H1 (cell line): ENCODE measurements around the gene CCDC127. TPM values are rescaled to one million over a fixed set of nuclear protein-coding genes. Genes with fewer than 3 reads are reported as not detected.

Experiments
- CTCF ChIA-PET: fragments of 300-600 bp; sonication (Branson Sonifier 250); formaldehyde crosslinking; loops from one replicate; lab custom pipeline; 2021; ENCODE audit not compliant: partially characterized antibody; lab: Charles Lee
- POLR2A ChIA-PET: fragments of 300-600 bp; sonication (Branson Sonifier 250); formaldehyde crosslinking; loops from one replicate; lab custom pipeline; 2021; ENCODE audit warnings: inconsistent platforms; ENCODE audit not compliant: partially characterized antibody; lab: Charles Lee
- DNase-seq, 2 experiments: peaks; one replicate each; pipeline versions ENCODE4 v3.0.0 to v3.0.0-alpha.2; 2010 to 2022; ENCODE audit warnings: low spot score in 2 of 2, low read depth in 1 of 2, mixed read lengths in 1 of 2
- FAIRE-seq: peaks from 2 replicates; lab custom pipeline; 2011; peaks lifted over from hg19 to GRCh38; lab: Jason Lieb, UNC
- H2AFZ ChIP-seq: 2 replicates; pipeline ENCODE4 v1.8.1; 2012; ENCODE audit warnings: low read length, inconsistent platforms
- H2AK5ac ChIP-seq: 2 replicates; pipeline ENCODE4 v1.6.1; 2013; ENCODE audit warnings: low read depth, low read length
- H2BK120ac ChIP-seq: replicated peaks from 2 replicates; pipeline ENCODE3; 2013; ENCODE audit warnings: low read depth, low read length, inconsistent platforms
- H2BK12ac ChIP-seq: 2 replicates; pipeline ENCODE4 v1.6.1; 2013; ENCODE audit warnings: low read depth, low read length
- H2BK15ac ChIP-seq: 2 replicates; pipeline ENCODE4 v1.6.1; 2013; ENCODE audit warnings: low read length
- H2BK20ac ChIP-seq: 2 replicates; pipeline ENCODE4 v1.6.1; 2013; ENCODE audit warnings: low read length
- H2BK5ac ChIP-seq: 2 replicates; pipeline ENCODE4 v1.6.1; 2013; ENCODE audit warnings: low read depth, low read length
- H3K14ac ChIP-seq: 2 replicates; pipeline ENCODE4 v1.6.1; 2013; ENCODE audit warnings: inconsistent platforms; ENCODE audit not compliant: insufficient read length
- H3K18ac ChIP-seq: 2 replicates; pipeline ENCODE4 v1.6.1; 2013; ENCODE audit warnings: low read length; ENCODE audit errors: extremely low read depth
- H3K23ac ChIP-seq: 2 replicates; pipeline ENCODE4 v1.6.1; 2013; ENCODE audit warnings: inconsistent platforms; ENCODE audit not compliant: insufficient read length
- H3K23me2 ChIP-seq: 2 replicates; pipeline ENCODE4 v1.6.1; 2013; ENCODE audit warnings: low read depth, low read length
- H3K27ac ChIP-seq: 2 replicates; pipeline ENCODE4 v1.6.1; 2011; ENCODE audit warnings: low read depth, low read length, inconsistent platforms
- H3K27me3 ChIP-seq, 4 experiments: replicated peaks in 1 of 4; 1 replicate in 1 of 4; 2 replicates in 3 of 4; pipeline versions ENCODE4 v1.6.1 to v1.8.1; 2011 to 2013; ENCODE audit warnings: low read length in 3 of 4, mild to moderate bottlenecking in 3 of 4, inconsistent platforms in 2 of 4, mixed read lengths in 2 of 4, moderate library complexity in 1 of 4; ENCODE audit not compliant: control insufficient read depth in 3 of 4, insufficient read depth in 3 of 4; ENCODE audit errors: extremely low read depth in 1 of 4
- H3K36me3 ChIP-seq, 4 experiments: 2 replicates each; pipeline versions ENCODE4 v1.6.1 to v1.8.1; 2011 to 2013; ENCODE audit warnings: mild to moderate bottlenecking in 4 of 4, low read length in 3 of 4, moderate library complexity in 2 of 4, control low read depth in 1 of 4, inconsistent platforms in 1 of 4; ENCODE audit not compliant: insufficient read depth in 4 of 4, control insufficient read depth in 2 of 4
- H3K4ac ChIP-seq: replicated peaks from 2 replicates; pipeline ENCODE3; 2013; ENCODE audit warnings: low read length, low read depth, mixed read lengths, inconsistent platforms; ENCODE audit not compliant: insufficient read length
- H3K4me1 ChIP-seq, 4 experiments: replicated peaks in 1 of 4; 1 replicate in 1 of 4; 2 replicates in 3 of 4; pipeline versions ENCODE4 v1.6.1 to v1.8.1; 2011 to 2013; ENCODE audit warnings: low read length in 3 of 4, inconsistent platforms in 2 of 4, mixed read lengths in 1 of 4; ENCODE audit not compliant: insufficient read depth in 4 of 4, control insufficient read depth in 3 of 4
- H3K4me2 ChIP-seq, 2 experiments: 2 replicates each; pipeline versions ENCODE4 v1.6.1 to v1.8.1; 2011 to 2013; ENCODE audit warnings: low read depth in 2 of 2, low read length in 2 of 2, control low read depth in 1 of 2, inconsistent platforms in 1 of 2, mild to moderate bottlenecking in 1 of 2; ENCODE audit not compliant: insufficient read depth in 1 of 2
- H3K4me3 ChIP-seq, 4 experiments: fragments of 200-600, 300-600 bp in 1 of 4; sonication (generic), shearing (Covaris generic), sonication (Bioruptor Twin) in 1 of 4; 2 replicates each; pipeline versions ENCODE4 v1.5.1 to v1.8.1; 2011 to 2016; ENCODE audit warnings: low read length in 4 of 4, low read depth in 3 of 4, control low read depth in 2 of 4, inconsistent platforms in 2 of 4, mild to moderate bottlenecking in 2 of 4, mixed read lengths in 1 of 4, moderate library complexity in 1 of 4; ENCODE audit not compliant: insufficient read depth in 2 of 4; ENCODE audit errors: extremely low read depth in 1 of 4
- H3K56ac ChIP-seq: replicated peaks from 2 replicates; pipeline ENCODE3; 2013; ENCODE audit warnings: low read depth, mild to moderate bottlenecking, mixed read lengths, low read length, inconsistent platforms; ENCODE audit not compliant: insufficient read length
- H3K79me1 ChIP-seq: 2 replicates; pipeline ENCODE4 v1.6.1; 2013; ENCODE audit warnings: low read depth, low read length, control low read depth
- H3K79me2 ChIP-seq, 2 experiments: 2 replicates each; pipeline versions ENCODE4 v1.6.1 to v1.8.1; 2012 to 2013; ENCODE audit warnings: low read length in 2 of 2, mild to moderate bottlenecking in 2 of 2, inconsistent platforms in 1 of 2; ENCODE audit not compliant: insufficient read depth in 2 of 2, control insufficient read depth in 1 of 2
- H3K9ac ChIP-seq, 4 experiments: replicated peaks in 1 of 4; 1 replicate in 1 of 4; 2 replicates in 3 of 4; pipeline versions ENCODE4 v1.6.1 to v1.8.1; 2011 to 2013; ENCODE audit warnings: low read depth in 3 of 4, low read length in 3 of 4, control low read depth in 2 of 4, mild to moderate bottlenecking in 2 of 4, moderate library complexity in 2 of 4, inconsistent platforms in 1 of 4; ENCODE audit errors: extremely low read depth in 1 of 4
- H3K9me3 ChIP-seq, 2 experiments: 2 replicates each; pipeline versions ENCODE4 v1.6.1 to v1.8.1; 2012 to 2013; ENCODE audit warnings: mild to moderate bottlenecking in 2 of 2, moderate library complexity in 2 of 2, control low read depth in 1 of 2, inconsistent platforms in 1 of 2, low read depth in 1 of 2, low read length in 1 of 2, mixed read lengths in 1 of 2; ENCODE audit not compliant: insufficient read depth in 2 of 2
- H4K20me1 ChIP-seq, 2 experiments: replicated peaks in 1 of 2; 2 replicates each; pipeline versions ENCODE3 to v1.8.1; 2011 to 2013; ENCODE audit warnings: inconsistent platforms in 2 of 2, low read length in 2 of 2, mild to moderate bottlenecking in 1 of 2; ENCODE audit not compliant: insufficient read depth in 2 of 2, control insufficient read depth in 1 of 2
- H4K5ac ChIP-seq: 2 replicates; pipeline ENCODE4 v1.6.1; 2013; ENCODE audit warnings: low read length, low read depth, mixed read lengths, inconsistent platforms; ENCODE audit not compliant: insufficient read length
- H4K8ac ChIP-seq: 2 replicates; pipeline ENCODE4 v1.8.0; 2013; ENCODE audit warnings: mild to moderate bottlenecking, moderate library complexity, low read length, inconsistent platforms; ENCODE audit not compliant: insufficient read depth; ENCODE audit errors: extremely low read depth
- H4K91ac ChIP-seq: replicated peaks from 2 replicates; pipeline ENCODE3; 2013; ENCODE audit warnings: low read length, mixed read lengths, inconsistent platforms; ENCODE audit not compliant: insufficient read length
- CBX5 ChIP-seq: fragments of 300-800, 300-1000 bp; sonication (generic); IDR thresholded peaks from 2 replicates; pipeline ENCODE4 v1.7.1; 2016; ENCODE audit warnings: antibody characterized with exemption, low read length, low read depth
- JUND ChIP-seq: IDR thresholded peaks from 2 replicates; pipeline ENCODE4 v1.6.1; 2011; ENCODE audit warnings: mild to moderate bottlenecking, improper control_type of control experiment, low read length
- RBBP5 ChIP-seq: IDR thresholded peaks from 2 replicates; pipeline ENCODE4 v1.7.1; 2012; ENCODE audit warnings: low read depth, mild to moderate bottlenecking, inconsistent platforms, low read length, moderate library complexity, borderline replicate concordance
- SIN3A ChIP-seq, 2 experiments: IDR thresholded peaks in 1 of 2; conservative IDR thresholded peaks in 1 of 2; 2 replicates each; pipeline ENCODE4 v1.6.1; 2011 to 2012; ENCODE audit warnings: low read length in 2 of 2, improper control_type of control experiment in 1 of 2, low read depth in 1 of 2, mild to moderate bottlenecking in 1 of 2
- SRF ChIP-seq: IDR thresholded peaks from 2 replicates; pipeline ENCODE4 v1.6.1; 2011; ENCODE audit warnings: mild to moderate bottlenecking, low read depth, low read length, moderate library complexity
- SUZ12 ChIP-seq: fragments of 200-600 bp; sonication (generic); IDR thresholded peaks from 2 replicates; pipeline ENCODE4 v1.6.1; 2012; ENCODE audit warnings: mild to moderate bottlenecking, inconsistent platforms, low read length, moderate library complexity, mixed read lengths
- WGBS, 2 experiments: shearing (Covaris generic) in 1 of 2; methylation state at CpG; one replicate each; pipeline versions ENCODE4 v1.1.6 to v1.1.7; 2013 to 2015; ENCODE audit warnings: low lambda C conversion rate in 2 of 2, mixed read lengths in 2 of 2, inconsistent platforms in 1 of 2, low coverage in 1 of 2, missing lambda C conversion rate in 1 of 2; ENCODE audit not compliant: insufficient replicate concordance in 2 of 2, insufficient coverage in 1 of 2, insufficient read length in 1 of 2; ENCODE audit errors: extremely low coverage in 1 of 2, missing lambda C conversion rate in 1 of 2; 5-methylcytosine and 5-hydroxymethylcytosine counted together
- polyA plus RNA-seq, 7 experiments: library from polyadenylated mRNA; depleted of rRNA in 3 of 7; stranded (reverse) in 5 of 7; unstranded in 2 of 7; fragments of >200 nt in 5 of 7; fragments of 200-250 nt in 2 of 7; gene quantifications; 1 replicate in 5 of 7; 2 replicates in 1 of 7; 4 replicates in 1 of 7; pipeline versions ENCODE4 v1.2.1 to v1.2.3, GENCODE V29; 2011 to 2013; ENCODE audit warnings: missing spikeins in 2 of 7, mixed read lengths in 2 of 7
- total RNA-seq: library from RNA; stranded (reverse); fragmentation: NEBNext Ultra II Directional; extraction: Animal tissue kit (Norgen Biotek cat#: 25700); gene quantifications from 2 replicates; pipeline ENCODE4 v1.2.1, GENCODE V29; 2021
- TF ChIP-seq, protein P1 (sequence below): IDR thresholded peaks from 2 replicates; pipeline ENCODE4 v1.6.1; 2011; ENCODE audit warnings: low read depth, mild to moderate bottlenecking, low read length; ENCODE audit not compliant: insufficient read depth
- TF ChIP-seq, protein P2 (sequence below), 3 experiments: IDR thresholded peaks; 1 replicate in 2 of 3; 2 replicates in 1 of 3; pipeline versions ENCODE4 v1.5.1 to v1.6.1; 2011; ENCODE audit warnings: low read length in 3 of 3, mild to moderate bottlenecking in 3 of 3, inconsistent platforms in 2 of 3, low read depth in 1 of 3, moderate library complexity in 1 of 3; ENCODE audit not compliant: insufficient read depth in 1 of 3; ENCODE audit errors: control extremely low read depth in 1 of 3

Gene CCDC127
- total and polyA plus RNA-seq, 2 of the 8 experiments (the other 6 are each of a cell fraction or from before 2014, with no cell fraction given): 2.9 to 8.0 TPM

DNA sequence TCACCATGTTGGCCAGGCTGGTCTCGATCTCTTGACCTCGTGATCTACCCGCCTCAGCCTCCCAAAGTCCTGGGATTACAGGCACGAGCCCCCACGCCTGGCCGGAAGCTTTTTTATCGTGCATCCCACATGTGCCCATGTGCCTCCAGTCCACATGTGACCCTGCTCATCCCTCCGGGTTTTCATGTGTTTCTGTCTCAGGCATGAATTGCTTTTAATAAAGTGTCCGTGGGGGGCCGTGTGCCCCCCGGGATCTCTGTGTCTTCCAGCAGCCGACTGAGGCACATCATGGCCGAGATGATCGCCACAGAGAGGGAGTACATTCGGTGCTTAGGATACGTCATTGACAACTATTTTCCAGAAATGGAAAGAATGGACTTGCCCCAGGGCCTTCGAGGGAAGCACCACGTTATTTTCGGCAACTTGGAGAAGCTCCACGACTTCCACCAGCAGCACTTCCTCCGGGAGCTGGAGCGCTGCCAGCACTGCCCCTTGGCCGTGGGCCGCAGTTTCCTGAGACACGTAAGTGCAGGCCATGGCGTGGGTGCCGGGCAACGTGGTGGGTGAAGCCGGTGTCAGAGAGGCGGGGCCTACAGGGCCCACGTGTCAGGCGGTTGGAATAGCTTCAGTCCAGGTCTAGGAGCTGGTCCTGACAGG lies 48.8 kb downstream of the CCDC127 start:
- H2BK20ac ChIP-seq: no peak overlapping the region
- CTCF ChIA-PET: interaction anchor here (0.6 to 5.1 kb wide), 5 partner anchors 10 to 37 kb away, joined by 3 to 15 read pairs (median 4); no protein-coding TSS in a partner anchor
- POLR2A ChIA-PET: interaction anchor here (0.6 to 2.3 kb wide), 6 partner anchors 10 to 89 kb away, joined by 3 to 9 read pairs (median 4); no protein-coding TSS in a partner anchor
- TF ChIP-seq, protein P1, sequence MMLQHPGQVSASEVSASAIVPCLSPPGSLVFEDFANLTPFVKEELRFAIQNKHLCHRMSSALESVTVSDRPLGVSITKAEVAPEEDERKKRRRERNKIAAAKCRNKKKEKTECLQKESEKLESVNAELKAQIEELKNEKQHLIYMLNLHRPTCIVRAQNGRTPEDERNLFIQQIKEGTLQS: no peak
- TF ChIP-seq RBBP5 (no peak), CBX5 (no peak), SRF (no peak), SIN3A (conservative IDR thresholded peaks at IDR 0.05 in 1 of 2, IDR thresholded peaks at IDR 0.05 in 1 of 2; ENCODE audit: low read depth in 1 of 2, low read length in 2 of 2) (no peak), JUND (no peak), SUZ12 (no peak)
- TF ChIP-seq, protein P2, sequence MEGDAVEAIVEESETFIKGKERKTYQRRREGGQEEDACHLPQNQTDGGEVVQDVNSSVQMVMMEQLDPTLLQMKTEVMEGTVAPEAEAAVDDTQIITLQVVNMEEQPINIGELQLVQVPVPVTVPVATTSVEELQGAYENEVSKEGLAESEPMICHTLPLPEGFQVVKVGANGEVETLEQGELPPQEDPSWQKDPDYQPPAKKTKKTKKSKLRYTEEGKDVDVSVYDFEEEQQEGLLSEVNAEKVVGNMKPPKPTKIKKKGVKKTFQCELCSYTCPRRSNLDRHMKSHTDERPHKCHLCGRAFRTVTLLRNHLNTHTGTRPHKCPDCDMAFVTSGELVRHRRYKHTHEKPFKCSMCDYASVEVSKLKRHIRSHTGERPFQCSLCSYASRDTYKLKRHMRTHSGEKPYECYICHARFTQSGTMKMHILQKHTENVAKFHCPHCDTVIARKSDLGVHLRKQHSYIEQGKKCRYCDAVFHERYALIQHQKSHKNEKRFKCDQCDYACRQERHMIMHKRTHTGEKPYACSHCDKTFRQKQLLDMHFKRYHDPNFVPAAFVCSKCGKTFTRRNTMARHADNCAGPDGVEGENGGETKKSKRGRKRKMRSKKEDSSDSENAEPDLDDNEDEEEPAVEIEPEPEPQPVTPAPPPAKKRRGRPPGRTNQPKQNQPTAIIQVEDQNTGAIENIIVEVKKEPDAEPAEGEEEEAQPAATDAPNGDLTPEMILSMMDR (IDR thresholded peaks at IDR 0.05; ENCODE audit: control extremely low read depth in 1 of 3, insufficient read depth in 1 of 3, low read depth in 1 of 3, low read length in 3 of 3): no peak

More for the DNA sequence above, 48.8 kb downstream of the CCDC127 start:
- Histone ChIP-seq H4K91ac (no peak overlapping the region), H2BK12ac (no peak overlapping the region), H4K8ac (no peak overlapping the region), H3K9ac (no peak overlapping the region; a peak in 1 of 7 replicates), H2BK5ac (no peak overlapping the region), H2BK15ac (no peak overlapping the region), H3K36me3 (peaks cover 0 to 22% (median 13%) of the 10 kb centered on the region in 4 experiments; a peak in 6 of 8 replicates), H3K56ac (no peak overlapping the region), H3K79me2 (no peaks in the 10 kb centered on the region), H3K14ac (no peak overlapping the region), H3K27ac (no peak overlapping the region), H3K23me2 (no peaks in the 10 kb centered on the region), H3K4me2 (no peak overlapping the region), H4K5ac (no peak overlapping the region), H3K4ac (no peak overlapping the region), H3K18ac (no peak overlapping the region), H2BK120ac (no peak overlapping the region), H4K20me1 (peaks cover 3 to 13% of the 10 kb centered on the region in 2 experiments), H3K27me3 (no peaks in the 10 kb centered on the region; a peak in 1 of 7 replicates), H3K4me3 (no peak overlapping the region), H3K79me1 (no peaks in the 10 kb centered on the region), H3K23ac (no peak overlapping the region), H2AK5ac (no peak overlapping the region), H3K4me1 (no peaks in the 10 kb centered on the region), H2AFZ (no peak overlapping the region), H3K9me3 (peaks cover 0 to 4% of the 10 kb centered on the region in 2 experiments; a peak in 1 of 4 replicates)
- FAIRE-seq: no peak
- WGBS, 2 experiments: 89% methylated on average over 30 of the region's 32 CpGs; no CpG with 5 or more reads in 1 of the 2 experiments
- DNase-seq: no peak
